IMR-90 (cell line): Measurements from ENCODE around the gene RAET1G. TPM values are rescaled to one million over a fixed set of nuclear protein-coding genes. Genes with fewer than 3 reads are reported as not detected.

Experiments
- ATAC-seq: fragments of 200-7000 bp; cut with Tn5 transposase; 2 replicates; pipeline ENCODE4 v1.9.1; 2020; ENCODE audit warnings: low read depth, mild to moderate bottlenecking, moderate library complexity
- BruUV-seq: library from RNA; stranded (reverse); fragments of 400-500 nt; replicated peaks from 2 replicates; lab custom pipeline; 2021; lab: Mats Ljungman, UMichigan
- CTCF ChIA-PET: fragments of 300-600 bp; formaldehyde crosslinking; extraction: SDS; loops from one replicate; lab custom pipeline; 2021; ENCODE audit warnings: antibody characterized with exemption; lab: Yijun Ruan, JAX
- POLR2A ChIA-PET: fragments of 300-600 bp; sonication (Branson Sonifier 250); formaldehyde crosslinking; loops from one replicate; lab custom pipeline; 2022; ENCODE audit warnings: antibody characterized with exemption; ENCODE audit not compliant: unreplicated experiment; lab: Charles Lee
- DNase-seq: peaks from one replicate; pipeline ENCODE4 v3.0.0; 2013
- H2AFZ ChIP-seq: replicated peaks from 2 replicates; pipeline ENCODE3; 2013; ENCODE audit warnings: low read length, mild to moderate bottlenecking; ENCODE audit not compliant: poor library complexity
- H2AK5ac ChIP-seq: 2 replicates; pipeline ENCODE4 v1.6.1; 2013; ENCODE audit warnings: low read depth, low read length, inconsistent platforms
- H2AK9ac ChIP-seq: replicated peaks from 2 replicates; pipeline ENCODE3; 2013; ENCODE audit warnings: mild to moderate bottlenecking, low read depth, low read length, moderate library complexity; ENCODE audit not compliant: poor library complexity
- H2BK120ac ChIP-seq: 2 replicates; pipeline ENCODE4 v1.6.1; 2013; ENCODE audit warnings: low read depth, low read length, inconsistent platforms
- H2BK15ac ChIP-seq: 3 replicates; pipeline ENCODE4 v1.6.1; 2013; ENCODE audit warnings: low read depth, low read length, inconsistent platforms
- H2BK20ac ChIP-seq: 2 replicates; pipeline ENCODE4 v1.6.1; 2013; ENCODE audit warnings: low read depth, mild to moderate bottlenecking, inconsistent platforms, low read length, moderate library complexity
- H2BK5ac ChIP-seq: 2 replicates; pipeline ENCODE4 v1.6.1; 2013; ENCODE audit warnings: mild to moderate bottlenecking, low read depth, low read length, inconsistent platforms; ENCODE audit not compliant: poor library complexity, severe bottlenecking
- H3K14ac ChIP-seq: replicated peaks from 2 replicates; pipeline ENCODE4 v1.6.1; 2013; ENCODE audit warnings: low read depth, low read length, inconsistent platforms
- H3K18ac ChIP-seq: 2 replicates; pipeline ENCODE4 v1.6.1; 2013; ENCODE audit warnings: low read depth, low read length, control low read depth
- H3K23ac ChIP-seq: 2 replicates; pipeline ENCODE4 v1.6.1; 2013; ENCODE audit warnings: low read depth, low read length, inconsistent platforms
- H3K27ac ChIP-seq: 2 replicates; pipeline ENCODE4 v1.5.1; 2013; ENCODE audit warnings: mild to moderate bottlenecking, control low read depth, low read length; ENCODE audit not compliant: insufficient read depth
- H3K27me3 ChIP-seq: 2 replicates; pipeline ENCODE4 v1.6.1; 2013; ENCODE audit warnings: low read length; ENCODE audit not compliant: control insufficient read depth, insufficient read depth
- H3K36me3 ChIP-seq: 2 replicates; pipeline ENCODE4 v1.6.1; 2013; ENCODE audit warnings: low read length, mixed read lengths; ENCODE audit not compliant: control insufficient read depth, insufficient read depth
- H3K4ac ChIP-seq: 2 replicates; pipeline ENCODE4 v1.6.1; 2013; ENCODE audit warnings: low read depth, low read length, inconsistent platforms
- H3K4me1 ChIP-seq: 2 replicates; pipeline ENCODE4 v1.6.1; 2013; ENCODE audit warnings: low read length, mixed read lengths; ENCODE audit not compliant: control insufficient read depth, insufficient read depth
- H3K4me2 ChIP-seq: 2 replicates; pipeline ENCODE4 v1.6.1; 2013; ENCODE audit warnings: low read depth, mild to moderate bottlenecking, control low read depth, low read length, moderate library complexity
- H3K4me3 ChIP-seq: 2 replicates; pipeline ENCODE4 v1.5.1; 2013; ENCODE audit warnings: low read depth, mild to moderate bottlenecking, control low read depth, low read length, moderate library complexity; ENCODE audit not compliant: insufficient read depth
- H3K56ac ChIP-seq: 2 replicates; pipeline ENCODE4 v1.6.1; 2013; ENCODE audit warnings: low read length, inconsistent platforms; ENCODE audit not compliant: insufficient read depth; ENCODE audit errors: extremely low read depth
- H3K79me1 ChIP-seq, 2 experiments: 2 replicates each; pipeline ENCODE4 v1.6.1; 2013; ENCODE audit warnings: low read length in 2 of 2, inconsistent platforms in 1 of 2, low read depth in 1 of 2
- H3K9ac ChIP-seq: 2 replicates; pipeline ENCODE4 v1.6.1; 2013; ENCODE audit warnings: low read depth, low read length, control low read depth
- H3K9me1 ChIP-seq: 2 replicates; pipeline ENCODE4 v1.6.1; 2013; ENCODE audit warnings: low read length, inconsistent platforms; ENCODE audit not compliant: insufficient read depth
- H3K9me3 ChIP-seq: 2 replicates; pipeline ENCODE4 v1.6.1; 2013; ENCODE audit warnings: low read length; ENCODE audit not compliant: control insufficient read depth, insufficient read depth
- H4K20me1 ChIP-seq: 2 replicates; pipeline ENCODE4 v1.6.1; 2013; ENCODE audit warnings: low read length, inconsistent platforms; ENCODE audit not compliant: insufficient read depth
- H4K5ac ChIP-seq: 2 replicates; pipeline ENCODE4 v1.6.1; 2013; ENCODE audit warnings: mild to moderate bottlenecking, low read depth, low read length, control low read depth
- H4K8ac ChIP-seq, 2 experiments: 2 replicates each; pipeline ENCODE4 v1.6.1; 2013; ENCODE audit warnings: low read depth in 2 of 2, low read length in 2 of 2, control low read depth in 1 of 2, inconsistent platforms in 1 of 2
- H4K91ac ChIP-seq: 2 replicates; pipeline ENCODE4 v1.6.1; 2013; ENCODE audit warnings: low read depth, low read length, inconsistent platforms; ENCODE audit not compliant: insufficient read depth
- BHLHE40 ChIP-seq: fragments of 150-350 bp; IDR thresholded peaks from 2 replicates; pipeline ENCODE4 v1.6.1; 2016; ENCODE audit warnings: mild to moderate bottlenecking, low read depth, low read length
- CEBPB ChIP-seq: IDR thresholded peaks from 2 replicates; pipeline ENCODE4 v1.6.1; 2012; ENCODE audit warnings: low read depth, low read length, improper control_type of control experiment
- CHD1 ChIP-seq: IDR thresholded peaks from 2 replicates; pipeline ENCODE4 v1.6.1; 2012; ENCODE audit warnings: low read depth, low read length, improper control_type of control experiment
- FOS ChIP-seq: fragments of 150-350 bp; IDR thresholded peaks from 2 replicates; pipeline ENCODE4 v1.6.1; 2016; ENCODE audit warnings: low read depth, low read length
- MAFK ChIP-seq: IDR thresholded peaks from 2 replicates; pipeline ENCODE4 v1.6.1; 2012; ENCODE audit warnings: low read depth, low read length, improper control_type of control experiment
- MAZ ChIP-seq: IDR thresholded peaks from 2 replicates; pipeline ENCODE4 v1.6.1; 2012; ENCODE audit warnings: low read depth, mild to moderate bottlenecking, low read length, improper control_type of control experiment, moderate library complexity, borderline replicate concordance
- MXI1 ChIP-seq: IDR thresholded peaks from 2 replicates; pipeline ENCODE4 v1.6.1; 2012; ENCODE audit warnings: low read depth, mild to moderate bottlenecking, low read length, moderate library complexity, borderline replicate concordance
- NFE2L2 ChIP-seq: fragments of 150-350 bp; IDR thresholded peaks from 2 replicates; pipeline ENCODE4 v1.6.1; 2016; ENCODE audit warnings: low read depth, mild to moderate bottlenecking, low read length
- RAD21 ChIP-seq: IDR thresholded peaks from 2 replicates; pipeline ENCODE4 v1.6.1; 2012; ENCODE audit warnings: low read length, improper control_type of control experiment
- RFX5 ChIP-seq: IDR thresholded peaks from 2 replicates; pipeline ENCODE4 v1.8.0; 2012; ENCODE audit warnings: low read depth, mild to moderate bottlenecking, low read length, moderate library complexity
- SMC3 ChIP-seq: fragments of 150-350 bp; IDR thresholded peaks from 2 replicates; pipeline ENCODE4 v1.6.1; 2016; ENCODE audit warnings: low read depth, mild to moderate bottlenecking, antibody characterized with exemption, low read length, moderate library complexity
- WGBS, 2 experiments: methylation state at CpG; one replicate each; pipeline versions ENCODE4 v1.1.5 to v1.1.7; 2013; ENCODE audit warnings: missing lambda C conversion rate in 2 of 2; ENCODE audit not compliant: insufficient read length in 1 of 2; ENCODE audit errors: extremely low coverage in 2 of 2; 5-methylcytosine and 5-hydroxymethylcytosine counted together
- dilution Hi-C: fragments of 300-500 bp; cut with HindIII; formaldehyde crosslinking; loops from one replicate; pipeline ENCODE4 v1.14.3; 2018; ENCODE audit warnings: low sequenced_read_pairs; ENCODE audit not compliant: unreplicated experiment
- in situ Hi-C: fragments of 300-500 bp; cut with MboI; formaldehyde crosslinking; loops from 3 replicates; pipeline ENCODE4 v1.14.3; 2019; ENCODE audit warnings: low sequenced_read_pairs, inconsistent platforms, mixed read lengths
- intact Hi-C: fragments of 100-400 bp; cut with micrococcal nuclease; formaldehyde crosslinking; loops from 2 replicates; pipeline ENCODE4 v1.10.0; 2022
- polyA plus RNA-seq, 3 experiments: library from polyadenylated mRNA; depleted of rRNA; stranded (reverse); fragments of >200 nt; gene quantifications; 2 replicates each; pipeline ENCODE4 v1.2.3, GENCODE V29; 2012; ENCODE audit warnings: low replicate concordance in 1 of 3
- total RNA-seq: library from RNA; depleted of rRNA; stranded (reverse); fragments of >200 nt; gene quantifications from 2 replicates; pipeline ENCODE4 v1.2.3, GENCODE V29; 2012
- TF ChIP-seq, protein P1 (sequence below): fragments of 150-350 bp; IDR thresholded peaks from 2 replicates; pipeline ENCODE4 v1.6.1; 2016; ENCODE audit warnings: low read depth, mild to moderate bottlenecking, low read length, moderate library complexity, borderline replicate concordance
- TF ChIP-seq, protein P2 (sequence below): fragments of 150-350 bp; IDR thresholded peaks from 2 replicates; pipeline ENCODE4 v1.6.1; 2017; ENCODE audit warnings: mild to moderate bottlenecking, antibody characterized with exemption, low read length, low read depth
- TF ChIP-seq, protein P3 (sequence below): conservative IDR thresholded peaks from 2 replicates; pipeline ENCODE4 v1.5.1; 2012; ENCODE audit warnings: mild to moderate bottlenecking, low read depth, low read length, improper control_type of control experiment

RAET1G gene
- total and polyA plus RNA-seq, 2 of the 4 experiments (the other 2 are of a cell fraction), result 1.3 to 4.2 TPM

DNA sequence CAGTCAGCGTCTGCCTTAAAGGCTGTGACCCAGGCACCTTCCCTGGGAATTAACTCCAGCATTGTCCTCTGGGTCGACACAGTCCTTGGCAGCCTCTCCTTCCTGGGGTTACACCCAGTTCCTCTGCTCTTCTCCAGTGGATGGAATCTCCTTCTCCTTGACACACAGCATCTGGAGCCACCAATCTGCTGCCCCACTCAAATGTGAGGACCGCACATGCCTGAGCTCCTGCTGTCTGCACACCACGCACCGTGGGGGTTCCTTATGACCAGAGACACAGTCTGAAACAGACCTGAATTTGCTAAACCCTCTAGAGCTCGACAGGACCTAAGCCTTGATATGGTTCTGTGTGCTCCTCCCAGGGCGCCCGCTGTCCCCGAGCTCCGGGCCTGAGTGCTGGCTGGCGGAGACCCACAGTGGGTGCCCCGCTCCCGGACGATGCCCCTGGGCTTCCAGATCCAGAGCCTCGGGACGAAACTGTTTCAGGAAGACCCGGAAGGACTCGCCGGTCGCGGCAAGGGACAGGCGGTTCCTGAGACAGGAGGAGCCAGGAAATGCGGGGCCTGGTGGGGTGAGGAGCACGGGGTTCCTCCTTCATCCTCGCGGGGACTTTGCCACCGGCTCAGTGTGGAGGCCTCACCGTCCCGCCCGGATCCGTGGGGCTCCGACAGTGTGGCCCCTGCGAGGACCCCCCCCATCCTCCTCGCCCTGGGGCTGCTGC is 2.5 kb upstream of the RAET1G start:
- Histone ChIP-seq H2AK5ac (0 out of 2 replicates have a peak overlapping the region, but pooled peaks have one; percentile 39), H3K4me2 (peak overlapping the region; percentile 81), H3K9me3 (no peaks in the 10 kb centered on the region), H2BK120ac (peak overlapping the region; percentile 23; the same call in 1 of the 2 replicates), H2AFZ (peak overlapping the region; percentile 97), H2BK5ac (no peak overlapping the region), H3K27ac (no peak overlapping the region), H4K8ac (peak overlapping the region; percentile 92 to 97), H2BK20ac (no peak overlapping the region), H3K23ac (peak overlapping the region; percentile 82), H3K27me3 (peaks cover 8% of the 10 kb centered on the region), H3K18ac (no peak overlapping the region), H3K4me3 (peak overlapping the region; percentile 32), H4K91ac (peak overlapping the region; percentile 49; the same call in 1 of the 2 replicates), H3K4ac (peak overlapping the region; percentile 72), H3K9ac (peak overlapping the region; percentile 21; the same call in 1 of the 2 replicates), H3K4me1 (peaks cover 2% of the 10 kb centered on the region; the same call in 1 of the 2 replicates), H2AK9ac (peak overlapping the region; percentile 78), H3K14ac (no peak overlapping the region), H4K5ac (peak overlapping the region; percentile 58), H4K20me1 (no peaks in the 10 kb centered on the region), H3K56ac (no peak overlapping the region), H3K79me1 (no peaks in the 10 kb centered on the region), H3K9me1 (no peaks in the 10 kb centered on the region), H3K36me3 (no peaks in the 10 kb centered on the region), H2BK15ac (no peak overlapping the region)
- ChIA-PET CTCF (interaction anchor here (1.1 to 1.4 kb wide), 2 partner anchors 8 to 91 kb away, joined by 3 to 4 read pairs; no protein-coding TSS in a partner anchor), POLR2A (no interaction called here)
- intact Hi-C loops, result no loop called here
- no peak for DNase-seq
- in situ Hi-C loops, result loop anchor here (10.0 to 25.0 kb wide), 3 partner anchors 201 to 412 kb away; partner anchors contain the start of gene PPIL4
- WGBS, 2 experiments, result 50% methylated on average over 3 of the region's 34 CpGs; no CpG with 5 or more reads in 1 of the 2 experiments
- dilution Hi-C loops, result no loop called here
- BruUV-seq, result no TSS peak
- peak; percentile 3 for ATAC-seq
- no peak for TF ChIP-seq CEBPB
- no peak for TF ChIP-seq NFE2L2
- TF ChIP-seq, protein P1, sequence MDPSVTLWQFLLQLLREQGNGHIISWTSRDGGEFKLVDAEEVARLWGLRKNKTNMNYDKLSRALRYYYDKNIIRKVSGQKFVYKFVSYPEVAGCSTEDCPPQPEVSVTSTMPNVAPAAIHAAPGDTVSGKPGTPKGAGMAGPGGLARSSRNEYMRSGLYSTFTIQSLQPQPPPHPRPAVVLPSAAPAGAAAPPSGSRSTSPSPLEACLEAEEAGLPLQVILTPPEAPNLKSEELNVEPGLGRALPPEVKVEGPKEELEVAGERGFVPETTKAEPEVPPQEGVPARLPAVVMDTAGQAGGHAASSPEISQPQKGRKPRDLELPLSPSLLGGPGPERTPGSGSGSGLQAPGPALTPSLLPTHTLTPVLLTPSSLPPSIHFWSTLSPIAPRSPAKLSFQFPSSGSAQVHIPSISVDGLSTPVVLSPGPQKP, result no peak
- no peak for TF ChIP-seq RAD21
- TF ChIP-seq SMC3, result no peak
- TF ChIP-seq, protein P2, sequence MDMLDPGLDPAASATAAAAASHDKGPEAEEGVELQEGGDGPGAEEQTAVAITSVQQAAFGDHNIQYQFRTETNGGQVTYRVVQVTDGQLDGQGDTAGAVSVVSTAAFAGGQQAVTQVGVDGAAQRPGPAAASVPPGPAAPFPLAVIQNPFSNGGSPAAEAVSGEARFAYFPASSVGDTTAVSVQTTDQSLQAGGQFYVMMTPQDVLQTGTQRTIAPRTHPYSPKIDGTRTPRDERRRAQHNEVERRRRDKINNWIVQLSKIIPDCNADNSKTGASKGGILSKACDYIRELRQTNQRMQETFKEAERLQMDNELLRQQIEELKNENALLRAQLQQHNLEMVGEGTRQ, result no peak
- TF ChIP-seq MAZ, result no peak
- no peak for TF ChIP-seq BHLHE40
- no peak for TF ChIP-seq RFX5
- TF ChIP-seq MXI1, result no peak
- TF ChIP-seq FOS, result no peak
- no peak for TF ChIP-seq MAFK
- TF ChIP-seq CHD1, result no peak
- TF ChIP-seq, protein P3, sequence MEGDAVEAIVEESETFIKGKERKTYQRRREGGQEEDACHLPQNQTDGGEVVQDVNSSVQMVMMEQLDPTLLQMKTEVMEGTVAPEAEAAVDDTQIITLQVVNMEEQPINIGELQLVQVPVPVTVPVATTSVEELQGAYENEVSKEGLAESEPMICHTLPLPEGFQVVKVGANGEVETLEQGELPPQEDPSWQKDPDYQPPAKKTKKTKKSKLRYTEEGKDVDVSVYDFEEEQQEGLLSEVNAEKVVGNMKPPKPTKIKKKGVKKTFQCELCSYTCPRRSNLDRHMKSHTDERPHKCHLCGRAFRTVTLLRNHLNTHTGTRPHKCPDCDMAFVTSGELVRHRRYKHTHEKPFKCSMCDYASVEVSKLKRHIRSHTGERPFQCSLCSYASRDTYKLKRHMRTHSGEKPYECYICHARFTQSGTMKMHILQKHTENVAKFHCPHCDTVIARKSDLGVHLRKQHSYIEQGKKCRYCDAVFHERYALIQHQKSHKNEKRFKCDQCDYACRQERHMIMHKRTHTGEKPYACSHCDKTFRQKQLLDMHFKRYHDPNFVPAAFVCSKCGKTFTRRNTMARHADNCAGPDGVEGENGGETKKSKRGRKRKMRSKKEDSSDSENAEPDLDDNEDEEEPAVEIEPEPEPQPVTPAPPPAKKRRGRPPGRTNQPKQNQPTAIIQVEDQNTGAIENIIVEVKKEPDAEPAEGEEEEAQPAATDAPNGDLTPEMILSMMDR, result no peak
